GM10266 (cell line): ENCODE results near the gene THRA.

Experiments used
- DNase-seq: peaks from one replicate; pipeline ENCODE4 v3.0.0; 2012; ENCODE audit errors: extremely low spot score
- CTCF ChIP-seq: IDR thresholded peaks from 2 replicates; pipeline ENCODE4 v1.5.1; 2012; ENCODE audit warnings: mild to moderate bottlenecking, low read depth; ENCODE audit not compliant: control insufficient read depth, insufficient read depth; ENCODE audit errors: missing control alignments

Gene THRA

GRCh38 chr17:40115101-40115436, 52.3 kb downstream of the THRA start:
- no peak for TF ChIP-seq CTCF

GRCh38 chr17:40121181-40122135, 58.7 kb downstream of the THRA start, which contains the start of gene MSL1:
TSS of gene MSL1 (plus strand) at chr17:40121971. CDS start at chr17:40122613, 642 bp downstream.
- no peak for TF ChIP-seq CTCF
- DNase-seq: peak; percentile 97

More at GRCh38 chr17:40115101-40115436, 52.3 kb downstream of the THRA start:
- no peak for DNase-seq

- peak; percentile 69 for DNase-seq
- peak; percentile 20 for TF ChIP-seq CTCF
Observed at GRCh38 chr17:40122136-40122998, 59.6 kb downstream of the THRA start.

- no peak for TF ChIP-seq CTCF
- DNase-seq: peak; percentile 73
Observed at GRCh38 chr17:40122999-40123810, 60.4 kb downstream of the THRA start.

GRCh38 chr17:40123811-40124114, 61.0 kb downstream of the THRA start:
- TF ChIP-seq CTCF: no peak
- no peak for DNase-seq

- DNase-seq: no peak
- no peak for TF ChIP-seq CTCF
Observed at GRCh38 chr17:40124279-40125141, 61.7 kb downstream of the THRA start.
